CD4-positive, alpha-beta T cell treated with Interleukin-6 at 100 ng/mL for 8 hours (primary cell): ENCODE data around the gene SLC1A3.
"Not testable (repeated sequence)": the region's sequence is repeated elsewhere in the genome, so short reads cannot be mapped to it uniquely, and the experiment has no call there.

Source experiments
- DNase-seq: peaks from one replicate; pipeline ENCODE4 v3.0.0-alpha.2; 2020; ENCODE audit warnings: mixed read lengths, low spot score

SLC1A3 gene

DNA sequence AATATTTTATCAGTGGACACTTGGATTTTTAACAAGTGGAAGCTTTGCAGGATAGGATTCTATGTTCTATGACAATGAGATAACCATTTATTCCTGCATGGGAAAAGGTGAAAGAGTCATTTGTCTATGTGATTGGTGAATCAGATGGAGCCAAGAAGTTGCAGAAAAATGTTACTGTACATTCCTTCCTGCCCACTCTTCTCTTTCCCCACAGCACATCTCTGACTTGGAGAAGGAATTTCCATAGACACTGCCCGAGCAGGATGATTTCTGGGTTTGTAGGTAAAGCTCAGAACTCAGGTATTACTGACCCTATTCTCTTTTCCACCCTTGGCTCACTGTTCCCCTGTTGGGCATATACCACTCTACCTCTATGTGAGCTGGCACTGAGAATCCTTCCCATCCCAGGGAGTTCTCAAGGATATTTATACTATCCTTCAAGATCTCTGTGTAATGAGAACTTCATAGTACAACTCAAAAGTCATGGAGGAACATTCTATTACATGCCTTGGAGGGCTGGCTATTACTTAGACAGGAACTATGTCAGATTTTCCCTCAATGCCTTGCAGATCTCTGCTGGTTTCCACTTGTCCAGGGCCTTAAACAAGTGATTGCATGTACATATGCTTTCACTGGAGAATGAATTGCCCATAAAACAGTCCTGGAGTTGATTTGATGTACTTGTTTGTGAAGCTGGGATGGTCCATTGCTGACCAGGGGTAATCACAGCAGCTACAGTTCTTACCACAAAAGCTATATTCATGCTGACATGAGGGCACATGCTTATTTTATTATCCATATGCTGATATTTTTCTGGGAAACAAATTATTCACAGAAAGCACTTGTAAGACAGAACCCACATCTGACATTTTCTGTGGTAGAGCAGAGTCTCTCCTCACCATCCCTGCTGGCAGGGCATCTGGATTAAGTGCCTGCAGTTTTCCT, 24.1 kb downstream of the SLC1A3 start:
- no peak for DNase-seq

- no peak for DNase-seq
Measured at GRCh38 chr5:36631154-36631553, 24.7 kb downstream of the SLC1A3 start.

GRCh38 chr5:36631620-36632362, 25.4 kb downstream of the SLC1A3 start:
- no peak for DNase-seq

GRCh38 chr5:36632363-36632664, 25.9 kb downstream of the SLC1A3 start:
- DNase-seq: no peak

- DNase-seq: no peak
Measured at GRCh38 chr5:36635721-36636390, 29.4 kb downstream of the SLC1A3 start.

GRCh38 chr5:36637101-36637500, 30.7 kb downstream of the SLC1A3 start:
- DNase-seq: no peak

GRCh38 chr5:36637516-36637915, 31.1 kb downstream of the SLC1A3 start:
- DNase-seq: no peak

GRCh38 chr5:36638056-36638455, 31.6 kb downstream of the SLC1A3 start:
- DNase-seq: no peak

- DNase-seq: no peak
Measured at GRCh38 chr5:36640949-36641348, 34.5 kb downstream of the SLC1A3 start.

DNA sequence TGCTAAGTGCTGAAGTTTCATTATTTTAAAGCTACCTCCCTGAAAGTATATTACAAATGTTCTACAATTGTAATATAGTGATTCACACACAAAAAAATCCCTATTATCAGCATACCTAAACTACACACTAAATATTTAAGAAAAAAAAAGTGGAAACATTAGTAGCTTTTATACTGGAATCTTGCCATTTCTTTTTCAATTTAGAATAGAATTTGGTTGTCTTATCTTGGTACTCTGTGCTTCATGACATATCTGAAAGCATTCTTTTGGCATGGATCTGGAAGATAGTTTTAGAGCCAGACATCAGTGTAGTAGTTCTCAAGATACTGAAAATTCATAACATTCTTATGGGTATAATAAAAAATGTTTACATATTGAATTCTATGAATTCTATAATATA, 35.0 kb downstream of the SLC1A3 start:
- no peak for DNase-seq

GRCh38 chr5:36642089-36642488, 35.7 kb downstream of the SLC1A3 start:
- no peak for DNase-seq

DNA sequence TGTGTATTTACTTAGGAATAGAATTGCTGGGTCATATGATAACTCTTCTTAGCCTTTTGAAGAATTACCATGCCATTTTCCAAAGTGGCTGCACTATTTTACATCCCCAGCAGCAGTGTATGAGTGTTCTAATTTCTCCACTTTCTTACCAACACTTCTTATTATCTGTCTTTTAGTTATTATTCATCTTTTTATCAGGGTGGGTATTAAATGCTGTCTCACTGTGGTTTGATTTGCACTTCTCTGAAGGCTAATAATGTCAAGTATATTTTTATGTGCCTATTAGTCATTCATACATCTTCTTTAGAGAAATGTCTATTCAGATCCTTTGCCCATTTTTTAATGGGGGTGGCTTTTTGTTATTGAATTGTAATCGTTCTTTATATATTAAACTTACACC, 36.8 kb downstream of the SLC1A3 start:
- DNase-seq: no peak

DNA sequence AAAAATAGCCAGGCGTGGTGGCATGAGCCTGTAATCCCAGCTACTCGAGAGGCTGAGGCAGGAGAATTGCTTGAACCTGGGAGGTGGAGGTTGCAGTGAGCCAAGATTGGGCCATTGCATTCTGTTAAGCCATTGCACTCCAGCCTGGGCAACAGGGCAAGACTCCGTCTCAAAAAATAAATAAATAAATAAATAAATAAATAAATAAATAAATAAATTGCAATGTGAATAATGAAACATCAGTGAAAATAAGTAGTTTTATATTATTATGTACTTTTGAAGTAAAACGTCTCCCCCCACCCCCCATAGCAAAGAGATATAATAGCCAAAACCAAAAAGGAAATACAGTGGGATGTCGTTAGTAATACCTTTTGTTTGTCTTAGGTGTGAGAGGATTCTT, 37.4 kb downstream of the SLC1A3 start:
- DNase-seq: not testable (repeated sequence)

GRCh38 chr5:36644727-36645126, 38.3 kb downstream of the SLC1A3 start:
- DNase-seq: no peak

- no peak for DNase-seq
Measured at GRCh38 chr5:36646100-36646499, 39.7 kb downstream of the SLC1A3 start.

DNA sequence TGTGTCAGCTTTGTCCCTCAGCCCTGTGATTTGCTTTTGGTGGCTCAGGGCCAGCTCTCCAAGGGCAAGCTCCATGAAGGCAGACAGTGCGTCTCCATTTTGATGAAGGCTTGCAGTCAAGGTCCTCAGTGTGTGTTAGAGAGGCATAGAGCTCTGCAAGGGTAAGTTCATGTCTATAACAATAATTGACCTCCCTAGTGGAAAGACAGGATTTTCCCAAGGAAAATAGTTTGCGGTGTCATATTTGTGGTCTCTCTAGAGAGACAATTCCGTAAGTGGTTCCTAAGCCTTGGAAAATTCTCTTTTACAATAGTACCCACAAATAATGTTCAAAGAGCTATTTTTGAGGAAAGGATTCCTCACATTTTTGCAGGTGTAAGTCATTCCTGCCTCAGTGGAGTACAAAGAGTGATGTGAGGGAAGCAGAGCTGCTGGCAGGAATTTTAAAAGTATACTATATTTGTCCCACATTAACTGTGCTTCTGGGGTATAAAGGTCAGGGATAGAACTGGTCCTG, 40.2 kb downstream of the SLC1A3 start:
- no peak for DNase-seq

- no peak for DNase-seq
Measured at GRCh38 chr5:36647046-36647445, 40.6 kb downstream of the SLC1A3 start.

GRCh38 chr5:36648426-36648825, 42.0 kb downstream of the SLC1A3 start:
- DNase-seq: no peak

DNA sequence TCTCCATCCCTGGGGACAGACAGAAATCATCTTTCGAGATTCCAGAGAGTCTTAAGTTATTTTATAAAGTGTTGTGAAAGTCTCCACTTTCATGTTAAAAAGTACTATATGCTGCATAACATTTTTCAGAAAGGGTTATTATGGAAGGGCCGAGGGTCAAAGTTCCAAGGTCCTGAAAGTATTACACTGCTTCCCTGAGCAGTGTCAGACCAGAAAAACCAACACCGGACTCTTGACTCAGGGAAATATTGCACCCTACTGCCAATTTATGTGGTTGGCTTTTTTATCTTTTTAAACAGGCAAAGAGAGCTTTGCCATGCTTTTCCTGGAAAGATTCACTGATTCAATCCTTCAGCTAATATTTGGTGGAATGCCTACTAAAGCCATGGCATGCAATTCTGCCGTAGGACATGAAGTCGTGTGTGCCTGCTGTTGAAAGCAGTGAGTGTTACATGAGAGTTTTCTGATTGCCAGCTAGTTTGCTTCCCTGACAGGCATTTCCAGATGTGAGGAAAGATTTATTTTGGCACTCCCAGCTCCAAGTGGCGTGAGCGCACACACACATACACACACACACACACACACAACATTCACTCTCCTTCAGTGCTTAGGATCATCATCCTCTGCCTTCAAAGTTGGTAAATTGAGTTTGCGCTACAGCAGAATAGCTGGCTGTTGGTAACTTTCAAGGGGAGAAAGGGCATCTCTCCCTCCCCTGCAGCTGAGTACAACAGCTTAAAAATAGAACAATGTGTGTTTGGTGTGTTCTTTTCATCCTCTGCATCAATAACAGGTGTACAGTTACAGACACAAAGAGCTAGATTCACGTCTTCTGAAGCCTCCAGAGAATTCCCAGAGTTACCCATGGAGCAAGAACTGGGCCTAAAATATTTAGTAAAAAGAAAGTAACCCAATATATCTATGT, 45.6 kb downstream of the SLC1A3 start:
- no peak for DNase-seq

DNA sequence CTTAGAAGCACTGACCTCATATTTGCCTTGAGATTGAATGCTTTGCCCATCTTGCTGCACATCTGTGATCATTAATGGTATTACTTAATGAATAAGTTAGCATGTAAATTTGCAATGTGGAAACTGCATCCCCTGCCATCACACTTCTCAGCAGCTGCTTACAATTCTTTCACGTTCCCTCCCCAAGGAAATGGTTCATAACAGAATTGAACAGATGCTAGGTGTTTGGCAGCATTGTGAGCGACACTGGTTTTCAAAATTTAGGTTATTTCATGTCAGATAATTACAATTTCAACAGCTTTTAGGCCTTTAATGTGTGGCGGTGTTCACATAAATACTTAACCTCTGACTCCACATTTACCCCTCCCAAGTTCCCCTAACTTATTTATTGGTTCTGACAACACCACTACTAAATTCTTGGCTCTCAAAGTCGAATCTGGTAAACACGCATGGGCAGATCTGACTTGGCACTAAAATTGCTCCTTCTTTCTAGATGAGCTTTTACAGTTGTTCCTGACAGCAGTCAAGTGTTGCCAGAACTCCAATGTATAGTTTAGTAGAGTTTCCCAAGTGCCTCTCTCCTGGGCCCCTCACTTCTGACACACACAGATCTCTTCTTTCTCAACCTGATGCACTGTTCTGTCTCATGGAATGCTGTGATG, 46.8 kb downstream of the SLC1A3 start:
- no peak for DNase-seq

GRCh38 chr5:36654564-36654963, 48.2 kb downstream of the SLC1A3 start:
- no peak for DNase-seq
